HG03439 (cell line): Measurements from ENCODE around the gene ROBO1.
"Not testable (repeated sequence)": the region's sequence is repeated elsewhere in the genome, so short reads cannot be mapped to it uniquely, and the experiment has no call there.

ENCODE experiments used
- ATAC-seq: cut with Tn5 transposase; IDR thresholded peaks from one replicate; pipeline ENCODE4 v1.9.1; 2021; ENCODE audit warnings: mild to moderate bottlenecking, moderate library complexity; ENCODE audit not compliant: unreplicated experiment

Gene ROBO1

GRCh38 chr3:79325833-79326383 lies 441.9 kb downstream of the ROBO1 start:
- not testable (repeated sequence) for ATAC-seq

GRCh38 chr3:79317551-79318518 lies 450.0 kb downstream of the ROBO1 start:
- ATAC-seq: no peak

- ATAC-seq: no peak
Measured at GRCh38 chr3:79314962-79315361, 452.8 kb downstream of the ROBO1 start.

- ATAC-seq: no peak
Measured at GRCh38 chr3:79314544-79314943, 453.3 kb downstream of the ROBO1 start.

GRCh38 chr3:79310016-79310415 lies 457.8 kb downstream of the ROBO1 start:
- ATAC-seq: no peak

GRCh38 chr3:79306934-79307570 lies 460.7 kb downstream of the ROBO1 start:
- no peak for ATAC-seq

- ATAC-seq: not testable (repeated sequence)
Measured at GRCh38 chr3:79299949-79300635, 467.7 kb downstream of the ROBO1 start.

- no peak for ATAC-seq
Measured at GRCh38 chr3:79297245-79297960, 470.4 kb downstream of the ROBO1 start.

- no peak for ATAC-seq
Measured at GRCh38 chr3:79286882-79287281, 480.9 kb downstream of the ROBO1 start.

GRCh38 chr3:79285871-79286270 lies 481.9 kb downstream of the ROBO1 start:
- ATAC-seq: no peak

GRCh38 chr3:79285380-79285779 lies 482.4 kb downstream of the ROBO1 start:
- no peak for ATAC-seq

GRCh38 chr3:79284781-79285180 lies 483.0 kb downstream of the ROBO1 start:
- no peak for ATAC-seq

- ATAC-seq: no peak
Measured at GRCh38 chr3:79278681-79279080, 489.1 kb downstream of the ROBO1 start.

- ATAC-seq: no peak
Measured at GRCh38 chr3:79268422-79268821, 499.4 kb downstream of the ROBO1 start.

GRCh38 chr3:79264892-79265291 lies 502.9 kb downstream of the ROBO1 start:
- ATAC-seq: no peak

GRCh38 chr3:79263423-79263822 lies 504.4 kb downstream of the ROBO1 start:
- no peak for ATAC-seq

- no peak for ATAC-seq
Measured at GRCh38 chr3:79258479-79258878, 509.3 kb downstream of the ROBO1 start.

- ATAC-seq: no peak
Measured at GRCh38 chr3:79257791-79258190, 510.0 kb downstream of the ROBO1 start.

GRCh38 chr3:79255702-79256101 lies 512.1 kb downstream of the ROBO1 start:
- ATAC-seq: no peak

GRCh38 chr3:79255292-79255691 lies 512.5 kb downstream of the ROBO1 start:
- no peak for ATAC-seq

- ATAC-seq: no peak
Measured at GRCh38 chr3:79253704-79254103, 514.1 kb downstream of the ROBO1 start.
